WTC11 (cell line): ENCODE data around the gene MTSS2. TPM values are rescaled to one million over a fixed set of nuclear protein-coding genes. Genes with fewer than 3 reads are reported as not detected.

Experiments used
- ATAC-seq: fragments of 200-7000 bp; cut with Tn5 transposase; 2 replicates; pipeline ENCODE4 v1.10.0; 2021; ENCODE audit warnings: mild to moderate bottlenecking, moderate library complexity
- CTCF ChIA-PET: fragments of 300-600 bp; sonication (Branson Sonifier 250); formaldehyde crosslinking; loops from one replicate; lab custom pipeline; 2021; ENCODE audit warnings: antibody characterized with exemption; lab: Charles Lee
- POLR2A ChIA-PET: fragments of 350-600 bp; sonication (Branson Sonifier 250); formaldehyde crosslinking; loops from one replicate; lab custom pipeline; 2021; ENCODE audit warnings: antibody characterized with exemption; lab: Charles Lee
- DNase-seq: peaks from one replicate; pipeline ENCODE4 v3.0.0; 2021; ENCODE audit warnings: low spot score
- H3K27ac Mint-ChIP-seq: 2 replicates; pipeline ENCODE4 v1.8.0; 2021; ENCODE audit warnings: mixed read lengths
- H3K27me3 Mint-ChIP-seq: 2 replicates; pipeline ENCODE4 v1.8.0; 2021; ENCODE audit warnings: low read depth, mild to moderate bottlenecking, moderate library complexity, mixed read lengths
- H3K36me3 Mint-ChIP-seq: 2 replicates; pipeline ENCODE4 v1.8.0; 2021; ENCODE audit warnings: mixed read lengths
- H3K4me1 Mint-ChIP-seq: 2 replicates; pipeline ENCODE4 v1.8.0; 2022; ENCODE audit warnings: mixed read lengths
- H3K4me3 Mint-ChIP-seq: 2 replicates; pipeline ENCODE4 v1.8.0; 2021; ENCODE audit warnings: mild to moderate bottlenecking, moderate library complexity, mixed read lengths
- H3K9me3 Mint-ChIP-seq: 2 replicates; pipeline ENCODE4 v1.8.0; 2021; ENCODE audit warnings: mixed read lengths
- AR ChIP-seq: fragments of 250-450 bp; sonication (Bioruptor Pico); IDR thresholded peaks from 2 replicates; pipeline ENCODE4 v1.9.0; 2021; ENCODE audit warnings: mild to moderate bottlenecking
- ATF2 ChIP-seq: sonication (generic); formaldehyde crosslinking; IDR thresholded peaks from 2 replicates; pipeline ENCODE4 v1.8.1; 2022; ENCODE audit warnings: low read depth, missing genetic modification reagents, borderline replicate concordance
- ATF3 ChIP-seq: sonication (generic); formaldehyde crosslinking; conservative IDR thresholded peaks from 2 replicates; pipeline ENCODE4 v1.8.1; 2022; ENCODE audit warnings: mild to moderate bottlenecking, missing genetic modification reagents
- ATF6 ChIP-seq: sonication (generic); formaldehyde crosslinking; IDR thresholded peaks from 2 replicates; pipeline ENCODE4 v1.8.1; 2023; ENCODE audit warnings: mild to moderate bottlenecking, missing genetic modification reagents
- E2F1 ChIP-seq: sonication (generic); formaldehyde crosslinking; IDR thresholded peaks from 2 replicates; pipeline ENCODE4 v1.8.0; 2022; ENCODE audit warnings: mild to moderate bottlenecking, missing genetic modification reagents
- EMX1 ChIP-seq: fragments of 250-450 bp; sonication (Bioruptor Pico); IDR thresholded peaks from 2 replicates; pipeline ENCODE4 v1.8.0; 2021; ENCODE audit warnings: mild to moderate bottlenecking
- ERG ChIP-seq: fragments of 250-450 bp; sonication (Bioruptor Pico); IDR thresholded peaks from 2 replicates; pipeline ENCODE4 v1.8.0; 2021; ENCODE audit warnings: mild to moderate bottlenecking
- ESRRA ChIP-seq: sonication (generic); formaldehyde crosslinking; IDR thresholded peaks from 2 replicates; pipeline ENCODE4 v1.8.1; 2022; ENCODE audit warnings: mild to moderate bottlenecking, missing genetic modification reagents, borderline replicate concordance
- HMGA2 ChIP-seq: fragments of 250-450 bp; sonication (Bioruptor Pico); IDR thresholded peaks from 2 replicates; pipeline ENCODE4 v1.4.0; 2021; ENCODE audit warnings: mild to moderate bottlenecking, moderate library complexity
- HMGXB4 ChIP-seq: sonication (generic); formaldehyde crosslinking; IDR thresholded peaks from 2 replicates; pipeline ENCODE4 v1.8.1; 2023; ENCODE audit warnings: mild to moderate bottlenecking, moderate library complexity, missing genetic modification reagents
- MAX ChIP-seq: sonication (generic); formaldehyde crosslinking; IDR thresholded peaks from 2 replicates; pipeline ENCODE4 v1.8.0; 2022; ENCODE audit warnings: mild to moderate bottlenecking, missing genetic modification reagents
- MLX ChIP-seq: sonication (generic); formaldehyde crosslinking; IDR thresholded peaks from 2 replicates; pipeline ENCODE4 v1.8.1; 2023; ENCODE audit warnings: mild to moderate bottlenecking, missing genetic modification reagents, moderate library complexity
- MYBL2 ChIP-seq: sonication (generic); formaldehyde crosslinking; IDR thresholded peaks from 2 replicates; pipeline ENCODE4 v1.8.1; 2023; ENCODE audit warnings: mild to moderate bottlenecking, moderate library complexity, missing genetic modification reagents
- NFATC4 ChIP-seq: fragments of 250-450 bp; sonication (Bioruptor Pico); IDR thresholded peaks from 2 replicates; pipeline ENCODE4 v1.9.0; 2021; ENCODE audit warnings: mild to moderate bottlenecking
- NR3C1 ChIP-seq: sonication (generic); formaldehyde crosslinking; conservative IDR thresholded peaks from 2 replicates; pipeline ENCODE4 v1.8.1; 2023; ENCODE audit warnings: low read depth, mild to moderate bottlenecking, missing genetic modification reagents
- RORB ChIP-seq: fragments of 250-450 bp; sonication (Bioruptor Pico); IDR thresholded peaks from 2 replicates; pipeline ENCODE4 v1.9.0; 2021; ENCODE audit warnings: mild to moderate bottlenecking
- SMAD3 ChIP-seq: sonication (generic); formaldehyde crosslinking; IDR thresholded peaks from 2 replicates; pipeline ENCODE4 v1.8.0; 2022; ENCODE audit warnings: missing genetic modification reagents, mild to moderate bottlenecking, borderline replicate concordance
- ZNF317 ChIP-seq: sonication (generic); formaldehyde crosslinking; IDR thresholded peaks from 2 replicates; pipeline ENCODE4 v1.8.1; 2023; ENCODE audit warnings: low read depth, mild to moderate bottlenecking, moderate library complexity, missing genetic modification reagents, borderline replicate concordance
- ZSCAN18 ChIP-seq: fragments of 250-450 bp; sonication (Bioruptor Pico); IDR thresholded peaks from 2 replicates; pipeline ENCODE4 v2.1.2; 2022; ENCODE audit warnings: mild to moderate bottlenecking, moderate library complexity
- total RNA-seq: library from RNA; stranded (reverse); gene quantifications from 3 replicates; pipeline ENCODE4 v1.2.3, GENCODE V29; 2021

The MTSS2 gene
- total RNA-seq, 1 experiment from 2014 or later = 28.3 TPM

- Mint-ChIP-seq H3K9me3 (peaks cover 15% of the 10 kb centered on the region), H3K36me3 (peaks cover 22% of the 10 kb centered on the region), H3K27ac (no peak overlapping the region), H3K4me3 (no peak overlapping the region), H3K4me1 (peaks cover 41% of the 10 kb centered on the region)
- ATAC-seq = no peak
- CTCF ChIA-PET = interaction anchor here (2.9 kb wide), 1 partner anchor 38 kb away, joined by 14 read pairs; no protein-coding TSS in a partner anchor
- POLR2A ChIA-PET = no interaction called here
- no peak for TF ChIP-seq ATF2 (CRISPR knock-in tag)
- TF ChIP-seq, all 79 proteins: peak for 0
- H3K27me3 Mint-ChIP-seq = no peaks in the 10 kb centered on the region
- no peak for DNase-seq
These were observed 31.2 kb upstream of the MTSS2 start for GRCh38 chr16:70717065-70717464.

GRCh38 chr16:70715860-70716357 lies 30.1 kb upstream of the MTSS2 start:
- Mint-ChIP-seq H3K4me1 (peaks cover 48% of the 10 kb centered on the region), H3K27ac (peak overlapping the region; percentile 24; the same call in 1 of the 2 replicates), H3K36me3 (peaks cover 18% of the 10 kb centered on the region), H3K27me3 (no peaks in the 10 kb centered on the region), H3K4me3 (no peak overlapping the region), H3K9me3 (peaks cover 15% of the 10 kb centered on the region)
- ChIA-PET CTCF (interaction anchor here (1.0 to 2.9 kb wide), 7 partner anchors 20 to 697 kb away, joined by 3 to 14 read pairs (median 9); no protein-coding TSS in a partner anchor), POLR2A (no interaction called here)
- no peak for ATAC-seq
- no peak for DNase-seq
- TF ChIP-seq ERG (CRISPR knock-in tag) = no peak
- no peak for TF ChIP-seq MYBL2 (CRISPR knock-in tag)
- TF ChIP-seq HMGA2 (CRISPR knock-in tag) = no peak
- no peak for TF ChIP-seq ATF6
- TF ChIP-seq NFATC4 (CRISPR knock-in tag) = no peak
- no peak for TF ChIP-seq ZSCAN18 (CRISPR knock-in tag)
- TF ChIP-seq SMAD3 (CRISPR knock-in tag) = no peak
- no peak for TF ChIP-seq NR3C1 (CRISPR knock-in tag)
- no peak for TF ChIP-seq ATF3 (CRISPR knock-in tag)
- TF ChIP-seq E2F1 (CRISPR knock-in tag) = no peak
- TF ChIP-seq ESRRA (CRISPR knock-in tag) = no peak
- TF ChIP-seq MAX (CRISPR knock-in tag) = no peak
- no peak for TF ChIP-seq HMGXB4 (CRISPR knock-in tag)
- no peak for TF ChIP-seq MLX (CRISPR knock-in tag)
- no peak for TF ChIP-seq ZNF317 (CRISPR knock-in tag)
- TF ChIP-seq AR (CRISPR knock-in tag) = no peak
- no peak for TF ChIP-seq RORB (CRISPR knock-in tag)
- TF ChIP-seq EMX1 = no peak
